ENCODE results near the gene TLCD2. TPM values are rescaled to one million over a fixed set of nuclear protein-coding genes. Genes with fewer than 3 reads are reported as not detected.

Gene TLCD2
- total and polyA plus RNA-seq, 9 of the 15 experiments (the other 6 are each of a cell fraction or from before 2014, with no cell fraction given): 0.10 to 0.89 (median 0.58) TPM

- peak; percentile 69; the same call in 1 of the 2 replicates for TF ChIP-seq ZBTB7A (IDR thresholded peaks at IDR 0.05; ENCODE audit: borderline replicate concordance, control insufficient read depth, low read depth, low read length)
- TF ChIP-seq LEF1 (IDR thresholded peaks at IDR 0.05): peak; percentile 52
- peak; percentile 63 for TF ChIP-seq MYC (IDR thresholded peaks at IDR 0.05; ENCODE audit: low read depth, low read length)
- TF ChIP-seq MYC (CRISPR knock-in tag; IDR thresholded peaks at IDR 0.05; ENCODE audit: borderline replicate concordance, low read depth): no peak
- peak; percentile 68 for TF ChIP-seq ELF1 (tag; IDR thresholded peaks at IDR 0.05)
- no peak for TF ChIP-seq ATF1 (CRISPR knock-in tag; IDR thresholded peaks at IDR 0.05)
- peak; percentile 79 for TF ChIP-seq ATF1 (tag; IDR thresholded peaks at IDR 0.05)
- TF ChIP-seq RNF2 (IDR thresholded peaks at IDR 0.05): peak; percentile 73
- no peak for TF ChIP-seq GABPB2 (CRISPR knock-in tag; conservative IDR thresholded peaks at IDR 0.05)
- peak; percentile 20 to 47 for TF ChIP-seq E2F6 (IDR thresholded peaks at IDR 0.05; ENCODE audit: borderline replicate concordance in 1 of 2, extremely low read depth in 1 of 2, insufficient read depth in 1 of 2, insufficient read length in 1 of 2, low read depth in 1 of 2, low read length in 1 of 2, poor library complexity in 1 of 2, severe bottlenecking in 1 of 2)
- TF ChIP-seq ZNF12 (CRISPR knock-in tag; IDR thresholded peaks at IDR 0.05): no peak
- TF ChIP-seq HDAC6 (IDR thresholded peaks at IDR 0.05; ENCODE audit: low read depth, low read length): no peak
- no peak; the same call in 1 of the 2 replicates for TF ChIP-seq ZNF589 (CRISPR knock-in tag; IDR thresholded peaks at IDR 0.05; ENCODE audit: low read depth)
- peak; percentile 69 for TF ChIP-seq RBM25 (IDR thresholded peaks at IDR 0.05; ENCODE audit: low read depth, low read length, severe bottlenecking)
- peak; percentile 55 to 57; a peak in 2 of 4 replicates for TF ChIP-seq FOXK2 (conservative IDR thresholded peaks at IDR 0.05 in 1 of 2, IDR thresholded peaks at IDR 0.05 in 1 of 2; ENCODE audit: low read depth in 2 of 2)
- TF ChIP-seq IRF2 (CRISPR knock-in tag; IDR thresholded peaks at IDR 0.05): no peak
- TF ChIP-seq SMAD2 (IDR thresholded peaks at IDR 0.05; ENCODE audit: low read depth, low read length): no peak
- peak; percentile 65 for TF ChIP-seq ZFX (CRISPR knock-in tag; IDR thresholded peaks at IDR 0.05)
- no peak for TF ChIP-seq ZNF57 (CRISPR knock-in tag; IDR thresholded peaks at IDR 0.05)
- TF ChIP-seq RAD21 (CRISPR knock-in tag; conservative IDR thresholded peaks at IDR 0.05 in 1 of 2, IDR thresholded peaks at IDR 0.05 in 1 of 2): 0 out of 4 replicates have a peak, but pooled peaks have one; percentile 3 to 8
- 0 out of 2 replicates have a peak, but pooled peaks have one; percentile 58 for TF ChIP-seq ETV5 (CRISPR knock-in tag; IDR thresholded peaks at IDR 0.05; ENCODE audit: low read depth)
Observed at GRCh38 chr17:1716912-1717695, 6.9 kb upstream of the TLCD2 start (continued).
